GM12875 (cell line): Measurements from ENCODE around the gene RAB42.
"Not testable (repeated sequence)": the region's sequence is repeated elsewhere in the genome, so short reads cannot be mapped to it uniquely, and the experiment has no call there.

Experiments
- H3K4me3 ChIP-seq: one replicate; pipeline ENCODE4 v1.5.1; 2011; ENCODE audit warnings: low read depth, low read length, control low read depth
- TF ChIP-seq, protein P1 (sequence below): IDR thresholded peaks from 2 replicates; pipeline ENCODE4 v1.5.1; 2011; ENCODE audit warnings: low read depth, mild to moderate bottlenecking, control low read depth, inconsistent platforms, low read length, moderate library complexity, borderline replicate concordance; ENCODE audit not compliant: insufficient read depth

Gene RAB42

DNA sequence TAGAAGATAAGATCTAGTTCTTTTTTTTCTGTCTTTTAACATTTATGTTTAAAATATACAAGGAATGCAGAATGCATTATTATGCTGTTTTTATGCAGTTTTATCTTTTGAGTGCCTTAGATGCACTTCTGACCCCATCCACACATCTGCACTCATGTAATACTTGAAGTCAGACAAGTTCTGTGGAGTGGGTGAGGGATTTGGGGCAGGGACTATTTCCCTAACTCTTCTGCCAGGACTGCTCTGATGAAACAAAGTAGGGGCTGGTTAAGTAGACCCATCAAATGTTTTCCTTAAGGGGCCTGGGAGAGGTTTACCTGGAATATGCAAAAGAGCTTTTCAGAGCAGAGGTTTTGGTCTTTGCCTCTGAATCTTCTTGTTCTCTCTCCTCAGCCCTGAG, 27.8 kb upstream of the RAB42 start:
- TF ChIP-seq, protein P1, sequence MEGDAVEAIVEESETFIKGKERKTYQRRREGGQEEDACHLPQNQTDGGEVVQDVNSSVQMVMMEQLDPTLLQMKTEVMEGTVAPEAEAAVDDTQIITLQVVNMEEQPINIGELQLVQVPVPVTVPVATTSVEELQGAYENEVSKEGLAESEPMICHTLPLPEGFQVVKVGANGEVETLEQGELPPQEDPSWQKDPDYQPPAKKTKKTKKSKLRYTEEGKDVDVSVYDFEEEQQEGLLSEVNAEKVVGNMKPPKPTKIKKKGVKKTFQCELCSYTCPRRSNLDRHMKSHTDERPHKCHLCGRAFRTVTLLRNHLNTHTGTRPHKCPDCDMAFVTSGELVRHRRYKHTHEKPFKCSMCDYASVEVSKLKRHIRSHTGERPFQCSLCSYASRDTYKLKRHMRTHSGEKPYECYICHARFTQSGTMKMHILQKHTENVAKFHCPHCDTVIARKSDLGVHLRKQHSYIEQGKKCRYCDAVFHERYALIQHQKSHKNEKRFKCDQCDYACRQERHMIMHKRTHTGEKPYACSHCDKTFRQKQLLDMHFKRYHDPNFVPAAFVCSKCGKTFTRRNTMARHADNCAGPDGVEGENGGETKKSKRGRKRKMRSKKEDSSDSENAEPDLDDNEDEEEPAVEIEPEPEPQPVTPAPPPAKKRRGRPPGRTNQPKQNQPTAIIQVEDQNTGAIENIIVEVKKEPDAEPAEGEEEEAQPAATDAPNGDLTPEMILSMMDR = no peak
- no peak overlapping the region for H3K4me3 ChIP-seq

DNA sequence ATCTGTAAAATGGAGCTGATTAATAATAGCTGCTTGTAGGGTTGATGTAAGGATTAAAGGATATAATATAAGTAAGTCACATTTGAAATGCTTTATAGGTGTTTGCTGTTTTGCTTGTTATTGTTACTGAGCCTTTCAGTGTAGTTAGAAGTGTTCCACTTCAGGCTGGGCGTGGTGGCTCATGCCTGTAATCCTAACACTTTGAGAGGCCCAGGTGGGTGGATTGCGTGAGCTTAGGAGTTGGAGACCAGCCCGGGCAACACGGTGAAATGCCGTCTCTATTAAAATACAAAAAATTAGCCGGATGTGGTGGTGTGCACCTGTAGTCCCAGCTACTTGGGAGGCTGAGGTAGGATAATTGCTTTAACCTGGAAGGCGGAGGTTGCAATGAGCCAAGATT, 27.0 kb upstream of the RAB42 start:
- TF ChIP-seq, protein P1 = no peak
- H3K4me3 ChIP-seq = no peak overlapping the region

DNA sequence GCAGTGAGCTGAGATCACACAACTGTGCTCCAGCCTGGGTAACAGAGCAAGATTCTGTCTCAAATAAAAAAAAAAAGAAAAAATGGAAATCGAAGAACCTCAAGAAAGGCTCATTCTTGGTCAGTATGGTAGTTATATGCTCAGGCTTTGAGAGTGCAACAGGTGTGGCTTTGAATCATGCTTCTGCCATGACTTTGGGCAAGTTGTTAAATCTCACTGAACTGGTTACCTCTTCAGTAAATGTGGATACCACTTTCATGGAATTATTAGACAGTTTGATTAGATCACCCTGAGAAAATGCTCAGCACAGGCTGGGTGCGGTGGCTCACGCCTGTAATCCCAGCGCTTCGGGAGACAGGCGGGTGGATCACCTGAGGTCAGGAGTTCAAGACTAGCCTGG, 26.3 kb upstream of the RAB42 start:
- TF ChIP-seq, protein P1 = no peak
- H3K4me3 ChIP-seq = no peak overlapping the region

DNA sequence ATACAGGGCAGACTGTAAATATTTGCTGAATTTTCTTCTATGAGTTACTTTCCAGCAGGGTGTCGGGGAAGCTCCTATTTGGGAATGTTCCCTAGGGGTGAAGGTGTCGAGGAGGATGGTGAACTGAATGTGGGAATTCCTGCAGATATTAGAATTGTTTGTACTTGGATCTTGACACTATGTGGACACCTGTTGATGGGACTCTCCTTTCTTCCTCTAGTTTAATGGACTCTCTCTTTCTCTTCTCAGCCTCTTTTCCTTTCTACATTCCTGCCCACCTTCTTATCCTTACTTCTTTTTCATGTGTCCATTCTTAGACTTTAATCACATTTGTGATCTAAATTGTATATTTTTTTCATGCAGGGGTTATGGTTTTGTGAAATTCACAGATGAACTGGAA, 25.1 kb upstream of the RAB42 start:
- no peak overlapping the region for H3K4me3 ChIP-seq
- TF ChIP-seq, protein P1 = no peak

DNA sequence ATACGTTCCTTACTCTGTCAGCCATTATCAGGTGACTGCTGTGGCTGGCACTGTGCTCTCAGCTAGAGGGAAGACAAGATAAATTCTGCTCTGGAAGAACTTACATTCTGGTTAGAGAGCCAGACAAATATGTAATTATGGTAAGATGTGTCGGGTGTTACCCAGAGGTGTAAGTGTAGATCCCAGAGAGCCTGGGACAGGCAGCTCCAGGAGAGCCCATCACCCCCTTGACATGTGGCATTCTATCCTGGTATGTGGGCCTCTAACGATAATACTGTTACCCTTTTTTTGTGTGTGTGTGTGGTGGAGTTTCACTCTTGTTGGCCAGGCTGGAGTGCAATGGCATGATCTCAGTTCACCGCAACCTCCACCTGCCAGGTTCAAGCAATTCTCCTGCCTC, 20.2 kb upstream of the RAB42 start:
- TF ChIP-seq, protein P1 = no peak
- no peak overlapping the region for H3K4me3 ChIP-seq

DNA sequence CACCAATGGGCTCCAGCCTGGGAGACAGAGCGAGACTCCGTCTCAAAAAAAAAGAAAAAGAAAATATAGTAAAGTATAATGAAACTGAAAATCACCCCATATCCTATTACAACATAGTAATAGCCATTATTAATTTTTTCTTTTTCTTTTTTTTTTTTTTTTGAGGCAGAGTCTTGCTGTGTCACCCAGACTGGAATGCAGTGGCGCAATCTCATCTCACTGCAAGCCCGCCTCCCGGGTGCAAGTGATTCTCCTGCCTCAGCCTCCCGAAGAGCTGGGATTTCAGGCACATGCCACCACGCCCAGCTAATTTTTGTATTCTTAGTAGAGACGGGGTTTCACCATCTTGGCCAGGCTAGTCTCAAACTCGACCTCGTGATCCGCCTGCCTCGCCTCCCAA, 19.2 kb upstream of the RAB42 start:
- H3K4me3 ChIP-seq = not testable (repeated sequence)

DNA sequence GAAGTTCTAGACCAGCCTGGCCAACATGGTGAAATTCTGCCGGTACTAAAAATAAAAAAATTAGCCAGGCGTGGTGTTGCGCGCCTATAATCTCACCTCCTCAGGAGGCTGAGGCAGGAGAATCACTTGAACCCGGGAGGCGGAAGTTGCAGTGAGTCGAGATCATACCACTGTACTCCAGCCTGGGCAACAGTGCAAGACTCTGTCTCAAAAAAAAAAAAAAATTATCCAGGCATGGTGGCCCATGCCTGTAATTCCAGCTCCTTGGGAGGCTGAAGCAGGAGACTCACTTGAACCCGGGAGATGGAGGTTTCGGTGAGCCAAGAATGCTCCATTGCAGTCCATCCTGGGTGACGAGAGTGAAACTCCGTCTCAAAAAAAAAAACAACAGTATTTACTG, 18.5 kb upstream of the RAB42 start:
- TF ChIP-seq, protein P1 = no peak
- no peak overlapping the region for H3K4me3 ChIP-seq

DNA sequence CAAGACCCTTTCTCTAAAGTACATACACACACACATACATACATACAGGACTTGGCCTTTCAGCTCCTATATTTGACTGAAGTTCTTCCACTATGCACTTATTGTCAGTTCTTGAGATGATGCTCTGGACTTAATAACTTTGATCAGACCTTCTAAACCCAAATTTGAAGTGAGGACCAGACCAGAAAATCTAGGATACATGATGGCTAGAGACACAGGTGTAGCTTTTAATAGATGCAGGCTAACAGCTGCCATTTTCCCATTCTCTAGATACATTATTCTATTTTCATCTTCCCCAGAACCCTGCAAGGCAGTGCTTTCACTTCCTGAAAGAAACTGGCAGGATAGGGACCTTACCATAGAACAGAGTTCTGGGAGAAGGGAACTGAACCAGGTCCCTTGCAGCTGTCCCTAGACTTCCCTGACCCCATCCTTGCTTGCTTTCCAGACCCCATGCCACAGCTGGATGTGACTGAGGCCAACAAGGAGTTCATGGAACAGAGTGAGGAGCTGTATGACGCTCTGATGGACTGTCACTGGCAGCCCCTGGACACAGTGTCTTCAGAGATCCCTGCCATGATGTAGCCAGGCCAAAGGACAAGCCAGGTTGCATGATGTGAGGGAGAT, 14.9 kb upstream of the RAB42 start:
- H3K4me3 ChIP-seq = no peak overlapping the region
- TF ChIP-seq, protein P1 = no peak
